Measurements from ENCODE around the gene DOCK4.

DOCK4 gene

DNA sequence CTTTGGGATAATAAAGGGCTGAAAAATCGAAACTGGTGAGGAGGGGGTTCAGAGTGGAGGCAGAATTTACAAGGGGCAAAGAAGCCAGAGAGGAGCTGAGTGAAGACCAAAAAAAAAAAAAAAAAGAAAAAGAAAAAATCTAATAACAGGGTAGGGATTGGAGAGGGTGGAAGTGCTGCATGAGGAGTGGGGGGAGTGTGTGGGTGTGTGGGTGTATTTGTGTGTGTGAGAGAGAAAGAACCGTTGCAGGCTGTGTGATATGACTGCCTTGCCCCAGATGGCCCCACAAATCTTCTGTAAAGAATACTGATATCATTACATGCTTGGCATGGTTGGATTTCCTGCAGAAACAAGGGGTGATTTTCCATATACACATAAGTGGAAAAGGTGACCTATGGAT is 436.1 kb downstream of the DOCK4 start:
- no peak overlapping the region for H3K27ac ChIP-seq
- TF ChIP-seq, protein P1, sequence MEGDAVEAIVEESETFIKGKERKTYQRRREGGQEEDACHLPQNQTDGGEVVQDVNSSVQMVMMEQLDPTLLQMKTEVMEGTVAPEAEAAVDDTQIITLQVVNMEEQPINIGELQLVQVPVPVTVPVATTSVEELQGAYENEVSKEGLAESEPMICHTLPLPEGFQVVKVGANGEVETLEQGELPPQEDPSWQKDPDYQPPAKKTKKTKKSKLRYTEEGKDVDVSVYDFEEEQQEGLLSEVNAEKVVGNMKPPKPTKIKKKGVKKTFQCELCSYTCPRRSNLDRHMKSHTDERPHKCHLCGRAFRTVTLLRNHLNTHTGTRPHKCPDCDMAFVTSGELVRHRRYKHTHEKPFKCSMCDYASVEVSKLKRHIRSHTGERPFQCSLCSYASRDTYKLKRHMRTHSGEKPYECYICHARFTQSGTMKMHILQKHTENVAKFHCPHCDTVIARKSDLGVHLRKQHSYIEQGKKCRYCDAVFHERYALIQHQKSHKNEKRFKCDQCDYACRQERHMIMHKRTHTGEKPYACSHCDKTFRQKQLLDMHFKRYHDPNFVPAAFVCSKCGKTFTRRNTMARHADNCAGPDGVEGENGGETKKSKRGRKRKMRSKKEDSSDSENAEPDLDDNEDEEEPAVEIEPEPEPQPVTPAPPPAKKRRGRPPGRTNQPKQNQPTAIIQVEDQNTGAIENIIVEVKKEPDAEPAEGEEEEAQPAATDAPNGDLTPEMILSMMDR (IDR thresholded peaks at IDR 0.05), result no peak
- TF ChIP-seq ZFX (IDR thresholded peaks at IDR 0.05; ENCODE audit: borderline replicate concordance), result no peak

DNA sequence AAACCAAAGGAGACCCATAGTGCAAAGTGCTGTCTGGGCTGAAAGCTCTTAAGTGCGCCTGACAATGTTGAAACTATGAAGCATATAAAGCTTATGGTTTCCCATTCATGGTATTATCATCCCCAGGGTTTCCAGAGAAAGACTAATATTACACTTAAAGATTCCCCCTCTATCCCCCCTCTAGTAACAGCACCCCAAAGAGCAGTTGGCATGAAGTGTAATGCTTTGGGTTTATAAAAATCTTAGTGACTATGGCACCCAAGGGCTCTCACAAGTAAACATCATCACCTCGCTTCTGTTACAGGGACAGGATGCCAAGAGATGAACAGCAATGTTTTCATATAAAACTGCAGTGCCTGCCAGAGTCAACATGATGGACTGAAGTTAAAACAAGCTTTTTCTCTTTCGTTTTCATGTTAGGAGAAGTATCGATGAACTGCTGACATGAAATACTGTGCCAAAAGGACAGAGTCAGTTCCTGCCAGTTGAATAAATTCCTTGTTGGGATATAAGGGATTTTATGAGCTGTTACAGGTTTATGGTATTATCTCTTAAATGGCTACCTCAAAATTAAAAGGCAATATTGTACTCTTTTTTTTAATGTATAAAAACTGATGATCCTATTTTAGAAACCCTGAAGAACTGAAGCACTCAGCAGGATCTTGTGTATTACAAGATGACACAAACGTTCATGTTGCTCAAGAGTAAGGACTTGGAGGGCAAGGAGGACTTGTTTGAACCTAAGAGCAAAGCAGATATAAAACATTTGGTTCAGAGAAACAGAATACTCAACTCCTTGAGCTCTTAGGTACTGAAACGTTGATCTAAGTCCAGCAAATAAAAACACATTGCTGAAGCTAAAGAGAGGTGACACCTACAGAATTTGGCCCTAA is 440.2 kb downstream of the DOCK4 start:
- TF ChIP-seq ZFX (IDR thresholded peaks at IDR 0.05; ENCODE audit: borderline replicate concordance), result no peak
- TF ChIP-seq, protein P1 (IDR thresholded peaks at IDR 0.05), result no peak
- H3K27ac ChIP-seq, result no peak overlapping the region

DNA sequence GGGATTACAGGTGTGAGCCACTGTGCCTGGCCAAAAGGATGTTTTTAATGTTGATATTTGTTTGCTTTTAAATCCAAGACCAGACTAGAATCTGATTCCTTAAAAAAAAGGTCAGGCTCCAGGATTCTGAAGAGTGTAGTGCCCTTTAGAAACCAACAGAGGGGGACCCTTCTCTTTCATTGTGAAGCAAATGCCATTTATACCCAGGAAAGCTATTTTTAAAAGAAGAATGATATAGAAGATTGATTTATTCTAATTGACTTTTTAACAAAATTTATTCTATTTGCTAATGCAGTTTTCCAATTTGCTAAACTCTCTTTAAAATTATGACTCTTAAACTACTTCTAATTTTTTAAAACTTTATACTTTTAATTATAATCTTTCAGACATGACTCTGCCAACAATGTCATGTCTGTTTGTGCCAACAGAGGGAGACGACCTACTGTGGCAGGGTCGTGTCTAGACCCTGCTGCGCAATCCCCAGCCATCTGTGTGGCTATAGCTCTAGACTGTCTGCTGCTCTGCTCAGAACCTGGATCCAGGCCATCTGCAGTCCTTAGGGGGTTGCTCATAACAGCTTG is 442.9 kb downstream of the DOCK4 start:
- TF ChIP-seq, protein P1 (IDR thresholded peaks at IDR 0.05), result peak; percentile 87
- TF ChIP-seq ZFX (IDR thresholded peaks at IDR 0.05; ENCODE audit: borderline replicate concordance), result no peak
- no peak overlapping the region for H3K27ac ChIP-seq

DNA sequence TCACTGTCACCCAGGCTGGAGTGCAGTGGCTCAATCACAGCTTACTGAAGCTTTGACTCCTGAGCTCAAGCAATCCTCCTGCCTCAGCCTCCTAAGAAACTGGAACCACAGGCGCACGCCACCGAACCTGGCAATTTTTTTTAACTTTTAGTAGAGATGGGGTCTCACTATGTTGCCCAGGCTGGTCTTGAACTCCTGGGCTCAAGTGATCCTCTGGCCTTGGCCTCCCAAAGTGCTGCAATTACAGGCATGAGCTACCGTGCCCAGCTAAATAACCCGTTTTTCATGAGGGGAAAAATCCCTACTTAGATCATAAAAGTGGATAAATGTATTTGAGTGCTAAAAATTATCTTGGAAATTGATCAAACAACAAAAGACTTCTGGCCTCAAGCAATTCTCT is 443.4 kb downstream of the DOCK4 start:
- TF ChIP-seq, protein P1 (IDR thresholded peaks at IDR 0.05), result no peak
- TF ChIP-seq ZFX (IDR thresholded peaks at IDR 0.05; ENCODE audit: borderline replicate concordance), result no peak
- H3K27ac ChIP-seq, result no peak overlapping the region

DNA sequence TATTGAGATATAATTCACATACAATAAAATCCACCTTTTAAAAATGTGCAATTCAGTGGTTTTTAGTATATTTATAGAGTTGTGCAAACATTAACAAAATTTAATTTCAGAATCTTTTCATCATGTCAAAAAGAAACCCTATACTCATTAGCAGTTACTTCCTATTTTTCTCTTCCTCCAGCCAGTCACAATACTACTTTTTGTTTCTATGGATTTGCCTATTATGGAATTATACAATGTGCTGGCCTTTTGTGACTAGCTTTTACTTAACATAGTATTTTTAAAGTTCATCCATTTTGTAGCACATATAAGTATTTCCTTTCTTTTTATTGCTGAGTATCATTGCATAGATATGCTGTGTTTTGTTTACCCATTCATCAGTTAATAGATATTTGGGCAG is 444.0 kb downstream of the DOCK4 start:
- no peak overlapping the region for H3K27ac ChIP-seq
- TF ChIP-seq, protein P1 (IDR thresholded peaks at IDR 0.05), result no peak
- TF ChIP-seq ZFX (IDR thresholded peaks at IDR 0.05; ENCODE audit: borderline replicate concordance), result no peak

DNA sequence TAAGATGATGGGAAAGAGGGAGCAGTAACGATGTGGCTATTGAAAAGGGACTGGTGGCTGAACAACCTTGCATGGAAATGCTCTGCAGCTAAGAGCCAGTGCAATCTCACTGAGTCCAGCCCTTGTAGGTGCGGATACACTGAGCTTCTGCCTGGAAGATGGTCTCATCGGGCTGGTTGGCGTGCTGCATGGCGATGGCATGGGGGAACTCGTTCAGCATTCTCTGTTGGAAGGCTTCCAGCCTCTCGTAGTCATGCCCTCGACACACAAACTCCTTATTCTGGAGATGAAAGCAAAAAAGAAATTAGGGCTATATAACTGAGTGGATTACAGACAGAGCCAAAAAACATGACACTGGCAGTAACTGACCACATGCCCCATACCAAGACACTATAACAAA is 446.2 kb downstream of the DOCK4 start:
- no peak overlapping the region for H3K27ac ChIP-seq
- TF ChIP-seq, protein P1 (IDR thresholded peaks at IDR 0.05), result no peak
- TF ChIP-seq ZFX (IDR thresholded peaks at IDR 0.05; ENCODE audit: borderline replicate concordance), result no peak

DNA sequence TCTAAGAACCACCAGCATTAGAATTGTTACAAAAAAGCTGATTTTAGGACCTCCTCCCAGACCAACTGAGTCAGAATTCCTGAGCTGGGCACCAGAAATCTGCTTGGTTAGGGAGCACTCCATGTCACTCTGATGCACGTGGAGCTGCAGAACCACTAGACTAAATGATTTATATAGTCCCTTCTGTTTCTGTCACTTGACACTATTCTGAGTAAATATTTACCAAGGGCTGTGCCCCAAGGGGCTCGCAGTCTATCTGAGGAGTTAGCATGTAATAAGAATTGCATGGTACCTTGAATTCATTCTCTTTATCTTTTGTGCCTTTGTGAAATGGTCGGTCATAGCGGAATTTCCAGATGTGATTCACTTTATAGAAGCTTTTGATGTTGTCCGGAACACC is 447.9 kb downstream of the DOCK4 start:
- TF ChIP-seq, protein P1 (IDR thresholded peaks at IDR 0.05), result no peak
- TF ChIP-seq ZFX (IDR thresholded peaks at IDR 0.05; ENCODE audit: borderline replicate concordance), result no peak
- no peak overlapping the region for H3K27ac ChIP-seq

Measured in 22Rv1 (cell line).